ENCODE measurements around the gene NCKAP5.

GRCh38 chr2:132824716-132825115 is 743.5 kb downstream of the NCKAP5 start:
- TF ChIP-seq EZH2 (IDR thresholded peaks at IDR 0.05; ENCODE audit: borderline replicate concordance) (no peak), CTCF (IDR thresholded peaks at IDR 0.05; ENCODE audit: poor library complexity) (no peak)
